Fibroblast of skin of left biceps (primary cell): ENCODE measurements around the gene DCLRE1A.
A peak's percentile ranks its signal among the peaks of the same experiment; 100 is the strongest.
"Not testable (repeated sequence)": the region's sequence is repeated elsewhere in the genome, so short reads cannot be mapped to it uniquely, and the experiment has no call there.

Experiments
- DNase-seq, 2 experiments: peaks; one replicate each; pipeline ENCODE4 v3.0.0-alpha.2; 2013; ENCODE audit warnings: low read depth in 2 of 2

The DCLRE1A gene

DNA sequence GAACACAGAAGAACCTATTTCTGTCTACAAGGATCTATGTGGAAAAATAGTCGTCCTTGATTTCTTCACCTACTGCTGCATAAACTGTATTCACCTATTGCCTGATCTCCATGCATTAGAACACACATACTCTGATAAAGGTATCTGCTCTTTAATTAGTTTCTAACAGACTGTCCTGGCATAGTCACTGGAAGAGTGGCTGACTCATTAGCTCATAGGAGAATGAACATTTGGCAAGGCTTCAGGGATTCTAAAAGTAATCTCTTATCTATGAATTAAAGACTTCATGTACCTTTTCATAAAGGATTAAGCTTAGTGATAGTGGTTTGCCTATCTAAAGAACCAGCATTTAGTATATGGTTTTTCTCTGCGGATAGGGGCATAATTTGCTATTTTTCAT, 4.7 kb upstream of the DCLRE1A start:
- no peak for DNase-seq

DNA sequence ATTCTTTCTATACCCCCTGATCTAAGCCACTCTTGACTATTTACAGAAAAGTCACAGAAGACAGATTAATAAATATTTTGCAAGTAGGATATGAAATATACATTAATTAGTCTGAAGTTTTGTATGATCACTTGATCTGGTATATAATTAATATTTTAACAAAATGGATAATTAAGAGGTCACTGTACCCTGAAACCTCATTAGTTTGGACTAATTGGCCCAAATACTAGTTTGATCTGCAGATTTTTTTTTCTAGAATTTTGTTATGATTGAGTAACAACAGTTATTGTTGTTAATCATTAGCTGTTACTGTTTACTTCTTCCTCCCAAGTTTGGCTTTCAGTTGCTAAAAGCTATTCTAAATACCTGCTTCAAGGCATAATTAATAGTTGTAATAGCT, 3.3 kb upstream of the DCLRE1A start:
- no peak for DNase-seq

DNA sequence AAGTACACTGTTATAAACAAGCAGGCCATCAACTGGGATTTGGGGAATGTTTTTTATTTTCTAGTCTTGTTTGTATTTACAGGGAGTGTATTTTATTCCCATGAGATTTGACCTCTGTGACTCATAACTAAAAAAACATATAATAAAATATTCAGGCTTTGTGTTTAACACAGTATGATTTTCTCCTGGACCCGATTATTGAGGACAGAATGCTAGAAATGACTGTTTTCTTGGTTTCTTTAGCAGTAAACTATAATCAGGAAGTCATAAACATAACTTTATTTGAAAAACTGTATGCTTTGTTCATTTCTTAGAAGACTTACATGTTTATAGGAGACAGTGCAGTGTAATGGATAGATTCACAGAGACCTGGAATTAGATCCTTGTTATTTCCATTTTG, 2.7 kb upstream of the DCLRE1A start:
- DNase-seq: no peak

DNA sequence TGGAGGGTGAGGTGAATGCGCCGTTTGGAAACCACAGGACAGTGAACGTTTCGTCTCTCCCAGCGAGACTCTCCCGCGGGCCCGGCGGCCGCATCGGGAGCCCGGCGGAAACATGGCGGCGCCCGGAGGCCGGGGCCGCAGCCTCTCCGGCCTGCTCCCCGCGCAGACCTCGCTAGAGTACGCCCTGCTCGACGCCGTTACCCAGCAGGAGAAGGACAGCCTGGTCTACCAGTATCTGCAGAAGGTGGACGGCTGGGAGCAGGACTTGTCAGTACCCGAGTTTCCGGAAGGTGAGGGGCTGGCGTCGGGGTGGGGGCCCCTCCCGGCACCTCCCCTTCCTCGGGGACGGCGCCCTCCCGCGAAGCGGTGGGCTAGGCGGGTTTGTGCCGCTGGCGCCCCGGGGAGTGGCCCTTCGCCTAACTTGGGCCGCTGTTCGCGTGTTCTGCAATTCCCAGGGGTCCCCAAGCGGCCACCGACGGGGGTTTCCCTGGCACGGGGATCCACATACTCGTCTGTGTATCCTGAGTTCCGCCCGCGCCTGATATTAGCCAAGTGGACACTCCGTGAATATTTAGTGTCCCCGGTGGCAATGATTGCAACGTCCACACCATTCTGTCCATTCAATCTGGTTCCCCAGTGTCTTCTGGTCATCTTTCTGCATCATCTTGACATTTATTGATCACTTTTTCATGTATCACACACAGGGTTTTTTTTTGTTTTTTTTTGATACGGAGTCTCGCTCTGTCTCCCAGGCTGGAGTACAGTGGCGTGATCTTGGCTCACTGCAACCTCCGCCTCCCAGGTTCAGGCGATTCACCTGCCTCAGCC, 1.1 kb upstream of the DCLRE1A start:
- DNase-seq: peak; percentile 7 to 9

DNA sequence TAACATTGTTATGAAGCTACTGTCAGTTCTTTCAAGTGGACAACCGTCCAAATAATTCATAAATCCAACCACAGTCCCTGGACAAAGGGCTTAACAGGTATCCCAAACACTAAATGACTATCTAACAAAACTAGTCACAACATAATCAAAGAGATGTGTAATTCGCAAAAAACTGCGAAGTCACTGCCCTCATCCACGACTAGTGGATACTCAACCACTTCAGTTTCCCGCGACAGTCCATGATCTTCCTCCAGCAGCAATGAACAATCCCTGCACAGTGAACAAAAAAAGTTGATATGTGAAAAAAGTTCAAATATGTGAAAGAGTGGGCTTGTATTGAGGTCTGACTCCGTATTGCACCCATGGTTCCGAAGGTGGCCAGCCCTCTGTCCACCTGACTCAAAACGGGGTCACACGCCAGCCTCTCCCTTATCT, 287 bp downstream of the DCLRE1A start:
- no peak for DNase-seq

DNA sequence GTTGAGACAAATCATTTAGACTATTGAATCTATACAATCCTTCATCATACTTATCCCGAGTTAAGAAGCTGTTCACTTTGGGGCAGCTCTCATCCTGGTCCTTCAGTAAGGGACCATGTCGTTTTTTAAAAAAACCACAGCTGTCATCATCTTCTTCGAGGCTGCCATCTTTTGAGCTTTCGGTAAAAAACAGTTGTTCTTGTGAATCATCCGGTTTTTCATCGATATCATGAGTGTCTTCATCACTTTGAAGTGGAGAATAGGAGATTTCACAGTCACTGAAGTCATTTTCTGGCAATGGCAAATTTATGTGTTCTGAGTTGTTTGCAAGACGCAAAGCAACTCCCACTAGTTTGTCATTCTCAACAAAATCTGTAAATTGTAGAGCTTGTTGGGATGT, 3.9 kb downstream of the DCLRE1A start:
- DNase-seq: no peak

DNA sequence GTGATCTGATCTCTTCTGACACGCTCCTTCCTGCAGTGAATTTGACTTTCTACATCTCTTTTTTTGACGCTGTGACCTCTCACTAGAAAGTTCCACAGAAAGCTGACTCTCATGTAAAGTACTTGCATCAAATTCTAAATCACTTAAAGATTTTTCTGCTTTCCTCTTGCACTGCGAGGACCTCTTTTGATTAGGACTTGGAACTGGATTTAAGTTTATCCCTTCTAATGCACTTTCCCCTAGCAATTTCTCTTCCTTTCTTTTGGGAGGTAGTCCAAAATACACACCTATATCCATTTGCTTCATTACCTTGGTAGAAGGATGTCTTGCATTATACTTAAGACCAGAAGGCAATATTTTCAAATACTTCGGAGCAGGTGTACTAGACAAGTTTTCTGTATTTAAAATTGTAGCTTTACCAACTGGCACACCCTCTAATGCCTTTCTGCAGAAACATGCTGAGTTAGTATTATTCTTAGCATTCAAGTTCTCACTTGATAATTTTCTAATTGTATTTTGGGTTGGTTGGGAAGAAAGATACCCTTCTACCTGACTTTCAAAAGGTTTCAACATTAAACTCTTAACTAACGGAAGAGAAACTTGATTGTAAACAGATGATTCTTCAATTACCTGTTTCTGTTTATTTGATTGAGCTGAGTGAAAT, 4.6 kb downstream of the DCLRE1A start:
- DNase-seq: no peak

DNA sequence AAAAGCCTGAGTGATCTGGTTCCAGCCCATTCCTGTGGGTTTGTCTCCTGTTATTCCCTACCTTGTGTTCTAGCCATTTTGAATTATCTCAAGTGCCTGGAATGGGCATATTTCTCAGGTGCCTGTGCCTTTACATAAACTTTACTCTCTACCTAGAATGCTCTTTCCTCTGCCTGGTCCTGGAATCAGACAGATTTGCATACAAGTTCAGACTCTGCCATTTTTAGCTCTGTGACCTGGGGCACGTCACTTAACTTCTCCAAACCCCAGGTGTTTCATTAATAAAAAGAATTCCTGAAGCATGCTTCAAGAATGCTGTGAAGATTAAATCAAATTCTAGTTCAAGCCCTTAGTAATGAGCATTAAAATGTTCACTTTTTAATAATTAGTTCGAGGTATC, 7.8 kb downstream of the DCLRE1A start:
- DNase-seq: no peak

DNA sequence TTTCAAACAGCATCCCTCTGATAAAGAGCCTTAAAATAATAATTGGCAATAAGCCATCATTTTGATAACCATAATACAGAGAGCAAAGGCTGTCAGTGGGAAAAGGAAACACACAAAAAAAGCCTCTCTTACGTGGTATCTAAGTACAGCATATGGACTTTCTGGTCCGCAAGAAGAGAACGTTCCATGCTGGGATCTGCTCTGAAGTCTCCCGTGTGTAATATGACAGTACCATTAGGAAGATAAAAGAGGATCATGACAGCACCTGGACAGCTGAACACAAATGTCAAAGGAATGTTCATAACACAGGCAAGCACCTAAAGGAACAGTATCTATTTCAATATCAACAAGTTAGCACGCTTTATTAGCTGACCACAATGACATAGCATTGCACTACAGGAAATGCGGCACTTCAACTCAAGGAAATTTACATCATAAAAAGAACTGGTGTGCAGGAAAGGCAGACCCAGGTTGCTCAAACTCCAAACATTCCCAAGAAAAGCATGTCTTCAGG, 9.9 kb downstream of the DCLRE1A start:
- no peak for DNase-seq

DNA sequence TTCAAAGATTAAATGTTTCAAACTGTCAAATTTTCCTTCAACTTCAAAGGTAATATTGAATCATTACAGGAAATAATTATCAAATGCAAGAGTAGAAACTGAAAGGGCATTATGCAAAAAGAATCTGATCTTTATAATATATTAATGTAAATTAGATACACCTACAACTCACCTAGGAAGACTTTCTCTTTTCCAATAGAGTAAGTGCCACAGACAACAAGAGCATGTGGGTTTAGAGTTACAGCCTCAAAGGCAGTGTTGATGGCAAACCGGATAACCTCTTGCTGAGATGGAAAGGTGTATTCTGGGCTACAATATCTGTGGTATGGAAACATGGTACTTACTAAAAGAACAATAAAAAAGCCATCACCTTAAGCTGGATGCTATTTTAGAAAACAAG, 11.7 kb downstream of the DCLRE1A start:
- no peak for DNase-seq

DNA sequence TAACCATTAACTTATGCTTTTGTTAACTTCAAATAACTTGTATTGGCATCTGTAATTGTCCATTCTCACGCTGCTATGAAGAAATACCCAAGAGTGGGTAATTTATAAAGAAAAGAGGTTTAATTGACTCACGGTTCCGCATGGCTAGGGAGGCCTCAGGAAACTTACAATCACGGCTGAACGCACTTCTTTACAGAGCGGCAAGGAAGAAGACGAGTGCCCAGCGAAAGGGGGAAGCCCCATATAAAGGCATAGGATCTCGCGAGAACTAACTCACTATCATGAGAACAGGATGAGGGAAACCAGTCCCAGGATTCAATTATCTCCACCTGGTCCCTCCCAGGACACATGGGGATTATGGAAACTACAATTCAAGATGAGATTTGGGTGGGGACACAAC, 25.3 kb downstream of the DCLRE1A start:
- DNase-seq: not testable (repeated sequence)

DNA sequence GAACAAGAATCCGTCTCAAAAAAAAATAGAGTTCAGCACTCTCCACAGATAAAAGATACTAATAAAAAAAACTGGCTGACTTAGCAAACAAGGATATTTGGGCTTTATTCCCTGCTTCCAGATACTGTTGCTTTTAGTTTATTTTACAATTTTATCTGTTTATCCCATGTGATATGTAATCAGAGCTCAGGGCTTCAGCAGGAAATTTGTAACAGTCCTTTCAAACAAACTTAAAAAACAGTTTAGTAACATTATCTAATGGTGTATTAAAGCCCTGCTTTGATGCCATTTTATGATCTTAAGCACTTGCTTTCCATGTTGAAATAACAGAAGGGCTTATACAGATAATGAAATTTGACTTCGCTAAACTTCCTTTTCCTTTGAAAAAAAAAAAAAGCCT, 28.1 kb downstream of the DCLRE1A start:
- no peak for DNase-seq

DNA sequence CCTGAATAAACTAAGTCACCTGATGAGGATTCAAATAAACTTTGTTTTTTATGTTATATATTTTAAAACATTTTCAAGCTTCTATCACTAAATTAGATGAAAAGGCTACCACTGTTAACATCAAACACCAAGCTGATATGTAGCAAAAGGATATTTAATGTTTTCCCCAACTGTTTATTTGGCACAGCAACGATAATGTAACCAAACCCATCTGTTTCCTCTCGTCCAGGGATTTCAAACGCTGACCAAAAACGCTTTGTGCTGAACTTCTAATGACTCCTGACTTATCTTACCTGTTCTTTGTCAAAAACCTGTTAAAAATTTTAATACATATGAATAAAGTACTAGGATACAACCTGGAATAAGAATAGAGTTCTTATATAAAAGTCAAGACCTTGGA, 30.5 kb downstream of the DCLRE1A start:
- DNase-seq: no peak

DNA sequence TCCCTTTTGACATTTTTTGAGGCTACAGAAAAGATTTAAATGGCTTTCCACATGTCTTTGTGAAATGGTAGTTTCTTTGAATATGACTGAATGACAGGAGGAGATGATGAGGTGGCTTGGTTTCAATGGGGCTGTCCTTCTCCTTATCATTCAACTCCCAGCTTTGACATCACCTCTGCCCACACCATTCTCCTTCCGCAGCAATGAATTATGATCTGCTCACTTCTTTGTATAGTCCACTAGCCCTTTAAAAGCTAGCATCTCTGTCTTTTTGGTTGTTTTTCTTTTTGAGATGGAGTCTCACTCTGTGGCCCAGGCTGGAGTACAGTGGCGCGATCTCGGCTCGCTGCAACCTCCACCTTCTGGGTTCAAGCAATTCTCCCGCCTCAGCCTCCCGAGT, 31.7 kb downstream of the DCLRE1A start:
- no peak for DNase-seq

DNA sequence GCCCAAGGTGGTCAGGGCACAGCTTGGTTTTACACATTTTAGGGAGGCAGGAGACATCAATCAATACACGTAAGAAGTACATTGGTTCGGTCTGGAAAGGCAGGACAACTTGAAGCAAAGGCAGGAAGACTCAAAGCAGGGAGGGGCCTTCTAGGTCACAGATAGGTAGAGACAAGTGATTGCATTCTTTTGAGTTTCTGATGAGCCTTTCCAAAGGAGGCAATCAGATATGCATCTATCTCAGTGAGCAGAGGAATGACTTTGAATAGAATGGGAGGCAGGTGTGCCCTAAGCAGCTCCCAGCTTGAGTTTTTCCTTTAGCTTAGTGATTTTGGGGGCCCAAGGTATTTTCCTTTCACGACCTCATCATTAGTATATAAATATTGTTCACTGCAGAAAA, 32.6 kb downstream of the DCLRE1A start:
- not testable (repeated sequence) for DNase-seq

DNA sequence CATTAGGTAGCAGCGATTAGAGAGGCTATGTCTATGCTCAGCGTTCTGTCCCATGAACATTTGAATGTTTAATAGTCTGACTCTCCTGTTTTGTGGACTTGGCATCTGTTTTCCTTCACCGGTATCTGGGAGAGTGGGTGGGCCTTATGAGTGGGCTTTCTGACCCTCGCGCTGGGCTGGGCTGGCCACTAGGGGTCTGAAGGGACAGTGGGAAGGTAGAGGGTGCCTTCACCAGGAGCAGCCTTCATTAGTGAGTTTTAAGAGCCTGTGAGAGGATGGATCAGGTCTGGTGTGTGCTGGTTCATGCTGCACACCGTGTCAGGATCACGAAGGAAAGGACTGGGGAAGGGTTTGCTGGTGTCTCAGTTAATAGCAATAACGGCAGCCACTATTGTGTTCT, 33.4 kb downstream of the DCLRE1A start:
- DNase-seq: no peak

DNA sequence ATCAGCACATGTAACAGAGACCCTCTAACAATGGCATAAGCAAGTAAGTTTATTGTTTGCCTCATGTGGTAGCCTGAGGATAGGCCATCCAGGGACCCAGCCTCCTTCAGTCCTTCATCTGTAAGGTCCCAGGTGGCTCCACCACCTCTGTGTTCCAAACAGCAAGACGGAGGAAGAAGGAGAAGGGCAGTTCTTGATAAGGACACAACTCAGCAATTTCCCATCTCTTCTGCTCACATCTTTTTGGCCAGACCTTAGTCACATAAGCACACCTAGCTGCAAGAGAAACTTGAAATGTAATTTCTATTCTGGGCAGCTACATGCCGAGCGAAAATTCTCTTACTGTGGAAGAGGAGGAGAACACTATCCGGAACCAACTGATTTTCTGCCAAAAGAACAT, 33.9 kb downstream of the DCLRE1A start:
- no peak for DNase-seq

DNA sequence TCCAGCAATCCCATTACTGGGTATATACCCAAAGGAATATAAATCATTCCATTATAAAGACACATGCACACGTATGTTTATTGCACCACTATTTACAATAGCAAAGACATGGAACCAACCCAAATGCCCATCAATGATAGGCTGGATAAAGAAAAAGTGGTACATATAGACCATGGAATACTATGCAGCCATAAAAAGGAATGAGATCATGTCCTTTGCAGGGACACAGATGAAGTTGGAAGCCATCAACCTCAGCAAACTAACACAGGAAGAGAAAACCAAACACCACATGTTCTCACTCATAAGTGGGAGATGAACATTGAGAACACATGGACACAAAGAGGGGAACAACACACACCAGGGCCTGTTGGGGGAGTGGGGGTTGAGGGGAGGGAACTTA, 39.2 kb downstream of the DCLRE1A start:
- DNase-seq: not testable (repeated sequence)

DNA sequence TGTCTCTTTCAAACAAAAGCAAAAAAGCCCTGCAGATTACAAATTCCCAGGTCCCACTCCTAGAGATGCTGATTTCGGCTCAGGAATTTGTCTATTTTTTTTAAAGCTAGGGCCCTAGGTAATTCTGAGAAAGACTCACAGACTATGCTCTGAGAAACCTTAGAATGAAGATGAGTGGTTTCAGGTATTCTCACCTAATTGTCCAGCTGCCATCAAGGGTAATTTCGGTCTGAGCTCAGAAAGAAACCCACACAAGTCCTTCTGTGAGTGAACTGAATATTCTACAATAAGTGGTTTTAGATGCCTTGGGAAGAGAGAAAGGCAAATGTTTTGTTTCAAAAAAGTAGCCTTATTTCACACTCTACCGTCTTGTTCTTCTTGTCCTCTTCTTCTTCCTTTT, 45.7 kb downstream of the DCLRE1A start:
- DNase-seq: no peak

DNA sequence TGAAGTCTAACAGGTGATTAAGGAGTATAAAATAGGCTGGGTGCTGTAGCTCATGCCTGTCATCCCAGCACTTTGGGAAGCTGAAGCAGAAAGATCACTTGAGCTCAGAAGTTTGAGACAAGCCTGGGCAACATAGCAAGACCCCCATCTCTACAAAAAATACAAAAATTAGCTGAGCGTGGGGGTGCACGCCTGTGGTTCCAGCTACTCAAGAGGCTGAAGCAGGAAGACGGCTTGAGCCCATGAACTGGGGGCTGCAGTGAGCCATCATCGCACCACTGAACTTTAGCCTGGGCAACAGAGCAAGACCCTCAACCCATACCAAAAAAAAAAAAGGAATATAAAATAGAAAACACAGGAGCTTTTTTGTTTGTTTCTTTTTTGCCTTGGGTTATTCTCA, 47.4 kb downstream of the DCLRE1A start:
- no peak for DNase-seq

DNA sequence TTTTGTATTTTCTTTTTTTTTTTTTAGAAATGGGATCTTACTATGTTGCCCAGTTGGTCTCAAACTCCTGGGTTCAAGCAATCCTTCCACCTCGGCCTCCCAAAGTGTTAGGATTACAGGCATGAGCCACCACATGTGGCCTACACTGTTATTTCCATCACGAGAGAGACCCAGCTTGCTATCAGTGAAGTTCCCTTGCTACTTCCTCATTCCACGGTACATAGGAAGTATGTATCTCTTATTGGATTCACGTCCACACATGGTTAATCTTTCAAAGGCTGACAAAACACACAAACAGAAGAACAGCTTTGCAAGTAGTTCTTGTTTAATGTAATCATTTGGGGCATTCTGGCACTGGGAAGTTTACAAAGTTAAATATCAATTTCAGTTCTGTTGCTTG, 50.9 kb downstream of the DCLRE1A start:
- DNase-seq: no peak

DNA sequence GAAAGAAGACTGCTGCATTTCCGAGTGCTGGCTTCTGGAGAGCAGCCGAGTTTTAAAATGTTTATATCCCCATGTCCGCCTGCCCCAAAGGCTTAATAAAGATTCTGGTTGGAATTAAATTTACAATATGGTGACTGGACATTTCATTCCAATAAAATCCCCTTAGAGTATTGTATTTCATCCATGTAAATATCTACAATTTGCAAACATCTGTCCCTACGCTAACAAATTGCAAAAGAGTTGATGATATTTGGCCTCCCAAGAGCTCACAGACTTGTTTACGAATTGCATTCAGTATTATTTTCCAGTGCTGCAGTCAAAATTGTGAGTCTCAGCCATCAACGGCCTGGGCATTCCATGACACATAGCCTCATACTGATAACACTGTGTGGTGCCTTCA, 52.3 kb downstream of the DCLRE1A start:
- DNase-seq: no peak

DNA sequence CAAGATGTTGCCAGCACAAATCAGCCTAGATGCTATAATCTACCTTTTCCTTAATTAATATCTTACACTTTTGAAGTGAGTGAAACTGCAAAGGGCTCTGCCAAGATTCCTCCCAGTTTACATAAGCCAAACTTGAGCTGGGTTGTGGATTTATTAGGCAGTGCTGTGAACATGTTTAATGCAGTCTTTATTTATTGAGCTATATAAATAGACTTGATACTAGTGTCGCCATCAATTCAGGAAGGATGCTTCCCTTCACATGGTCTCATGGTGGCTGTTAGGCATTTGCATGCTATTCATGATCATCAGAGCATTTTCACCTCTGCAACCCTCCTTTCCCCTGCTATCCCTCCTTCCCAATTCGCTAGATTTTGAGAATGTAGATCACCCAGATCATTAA, 62.2 kb downstream of the DCLRE1A start:
- no peak for DNase-seq
